Endothelial cell of umbilical vein (primary cell): ENCODE measurements around the gene BLOC1S6. TPM values are rescaled to one million over a fixed set of nuclear protein-coding genes. Genes with fewer than 3 reads are reported as not detected.

ENCODE experiments used
- BruUV-seq: library from RNA; stranded (reverse); fragments of 400-500 nt; replicated peaks from 2 replicates; lab custom pipeline; 2021; lab: Mats Ljungman, UMichigan
- CTCF ChIA-PET: fragments of 300-600, 350-600 bp; sonication (Branson Sonifier 250); formaldehyde crosslinking; loops from one replicate; lab custom pipeline; 2021; ENCODE audit warnings: antibody characterized with exemption, inconsistent platforms; lab: Charles Lee
- POLR2A ChIA-PET: fragments of 300-600, 350-600 bp; sonication (Branson Sonifier 250); formaldehyde crosslinking; loops from one replicate; lab custom pipeline; 2021; ENCODE audit warnings: antibody characterized with exemption, inconsistent platforms; lab: Charles Lee
- DNase-seq: peaks from one replicate; pipeline ENCODE4 v3.0.0-alpha.2; 2011; ENCODE audit warnings: low read depth, low spot score
- FAIRE-seq: peaks from 2 replicates; lab custom pipeline; 2011; peaks lifted over from hg19 to GRCh38; lab: Jason Lieb, UNC
- H2AFZ ChIP-seq: 2 replicates; pipeline ENCODE4 v1.6.0; 2012; ENCODE audit warnings: low read depth, low read length, control low read depth, inconsistent platforms
- H3K27ac ChIP-seq: 2 replicates; pipeline ENCODE4 v1.5.1; 2011; ENCODE audit warnings: low read depth, mild to moderate bottlenecking, control low read depth, low read length, moderate library complexity; ENCODE audit not compliant: insufficient read depth
- H3K27me3 ChIP-seq, 2 experiments: 2 replicates each; pipeline versions ENCODE4 v1.6.0 to v1.6.1; 2011; ENCODE audit warnings: low read length in 2 of 2, mixed read lengths in 1 of 2; ENCODE audit not compliant: control insufficient read depth in 2 of 2, insufficient read depth in 2 of 2
- H3K36me3 ChIP-seq, 2 experiments: 2 replicates in 1 of 2; 3 replicates in 1 of 2; pipeline ENCODE4 v1.5.1; 2011; ENCODE audit warnings: low read length in 2 of 2, mild to moderate bottlenecking in 1 of 2, moderate library complexity in 1 of 2; ENCODE audit not compliant: control insufficient read depth in 2 of 2, insufficient read depth in 2 of 2; ENCODE audit errors: extremely low read depth in 1 of 2
- H3K4me1 ChIP-seq: 3 replicates; pipeline ENCODE4 v1.5.1; 2011; ENCODE audit warnings: mild to moderate bottlenecking, low read length; ENCODE audit not compliant: control insufficient read depth, insufficient read depth; ENCODE audit errors: extremely low read depth
- H3K4me2 ChIP-seq: 2 replicates; pipeline ENCODE4 v1.6.1; 2011; ENCODE audit warnings: low read length, control low read depth, mixed read lengths; ENCODE audit not compliant: insufficient read depth
- H3K4me3 ChIP-seq, 3 experiments: fragments of 200-600 bp in 1 of 3; sonication (generic), shearing (Covaris generic) in 1 of 3; replicated peaks in 1 of 3; 2 replicates each; pipeline ENCODE4 v1.5.1; 2011 to 2016; ENCODE audit warnings: control low read depth in 3 of 3, low read length in 3 of 3, mild to moderate bottlenecking in 2 of 3, inconsistent platforms in 1 of 3, low read depth in 1 of 3, moderate library complexity in 1 of 3; ENCODE audit not compliant: insufficient read depth in 1 of 3
- H3K79me2 ChIP-seq: 2 replicates; pipeline ENCODE4 v1.6.0; 2012; ENCODE audit warnings: low read length, inconsistent platforms; ENCODE audit not compliant: control insufficient read depth, insufficient read depth
- H3K9ac ChIP-seq: replicated peaks from 2 replicates; pipeline ENCODE3; 2011; ENCODE audit warnings: low read length, control low read depth; ENCODE audit not compliant: insufficient read depth; ENCODE audit errors: extremely low read depth
- H3K9me1 ChIP-seq: replicated peaks from 3 replicates; pipeline ENCODE4 v1.6.0; 2011; ENCODE audit warnings: mild to moderate bottlenecking, low read length; ENCODE audit not compliant: control insufficient read depth, insufficient read depth; ENCODE audit errors: extremely low read depth
- H3K9me3 ChIP-seq: replicated peaks from 2 replicates; pipeline ENCODE4 v1.5.1; 2012; ENCODE audit warnings: low read length, inconsistent platforms; ENCODE audit not compliant: control insufficient read depth, insufficient read depth
- H4K20me1 ChIP-seq: replicated peaks from 2 replicates; pipeline ENCODE3; 2011; ENCODE audit warnings: mild to moderate bottlenecking, low read length; ENCODE audit not compliant: control insufficient read depth, insufficient read depth; ENCODE audit errors: extremely low read depth
- EZH2 ChIP-seq: IDR thresholded peaks from 2 replicates; pipeline ENCODE4 v1.6.1; 2012; ENCODE audit warnings: borderline replicate concordance, low read depth, mild to moderate bottlenecking, moderate library complexity, low read length, inconsistent platforms; ENCODE audit not compliant: severe bottlenecking
- FOS ChIP-seq: IDR thresholded peaks from 2 replicates; pipeline ENCODE4 v1.6.1; 2011; ENCODE audit warnings: mild to moderate bottlenecking, low read length, moderate library complexity, borderline replicate concordance; ENCODE audit not compliant: insufficient read depth
- GATA2 ChIP-seq: IDR thresholded peaks from 2 replicates; pipeline ENCODE4 v1.7.0; 2011; ENCODE audit warnings: low read depth, mild to moderate bottlenecking, moderate library complexity, mixed read lengths, low read length; ENCODE audit not compliant: insufficient read length, insufficient read depth
- JUN ChIP-seq: IDR thresholded peaks from 2 replicates; pipeline ENCODE4 v1.6.1; 2011; ENCODE audit warnings: borderline replicate concordance, low read depth; ENCODE audit not compliant: insufficient read length, insufficient read depth
- MYC ChIP-seq: IDR thresholded peaks from one replicate; pipeline ENCODE4 v1.6.1; 2011; ENCODE audit warnings: mild to moderate bottlenecking, low read depth, low read length
- POLR2A ChIP-seq: IDR thresholded peaks from 2 replicates; pipeline ENCODE4 v1.6.1; 2012; ENCODE audit warnings: low read depth, mild to moderate bottlenecking, control low read depth, low read length
- POLR2AphosphoS5 ChIP-seq: IDR thresholded peaks from 2 replicates; pipeline ENCODE4 v1.6.1; 2012; ENCODE audit warnings: low read depth, mild to moderate bottlenecking, control low read depth, low read length, moderate library complexity; ENCODE audit not compliant: insufficient read depth
- dilution Hi-C: fragments of 300-500 bp; cut with MboI; formaldehyde crosslinking; loops from one replicate; pipeline ENCODE4 v1.15.0; 2019; ENCODE audit warnings: low sequenced_read_pairs; ENCODE audit not compliant: extremely low pct_ligation_motif_present
- intact Hi-C: fragments of 100-400 bp; cut with micrococcal nuclease; formaldehyde crosslinking; loops from one replicate; pipeline ENCODE4 v1.10.0; 2022
- polyA plus RNA-seq, 4 experiments: library from polyadenylated mRNA; depleted of rRNA in 3 of 4; stranded (reverse) in 3 of 4; unstranded in 1 of 4; fragments of >200 nt; gene quantifications; 2 replicates each; pipeline versions ENCODE4 v1.2.1 to v1.2.3, GENCODE V29; 2011 to 2012; ENCODE audit warnings: missing spikeins in 1 of 4
- total RNA-seq: library from RNA; stranded (reverse); gene quantifications from 2 replicates; pipeline ENCODE4 v1.2.3, GENCODE V29; 2021
- TF ChIP-seq, protein P1 (sequence below): IDR thresholded peaks from 2 replicates; pipeline ENCODE4 v1.6.1; 2011; ENCODE audit not compliant: insufficient read depth, insufficient read length
- TF ChIP-seq, protein P2 (sequence below), 2 donors: IDR thresholded peaks; 1 replicate in 1 of 2; 2 replicates in 1 of 2; pipeline ENCODE4 v1.5.1; 2011; ENCODE audit warnings: low read length in 2 of 2, mild to moderate bottlenecking in 2 of 2, moderate library complexity in 2 of 2, control low read depth in 1 of 2, inconsistent platforms in 1 of 2, low read depth in 1 of 2; ENCODE audit not compliant: insufficient read depth in 1 of 2; ENCODE audit errors: extremely low read depth in 1 of 2

Gene BLOC1S6
- total and polyA plus RNA-seq, 2 donors (not counting 3 experiments of a cell fraction or from before 2014, with no cell fraction given), result 8.2 to 39.2 TPM

DNA sequence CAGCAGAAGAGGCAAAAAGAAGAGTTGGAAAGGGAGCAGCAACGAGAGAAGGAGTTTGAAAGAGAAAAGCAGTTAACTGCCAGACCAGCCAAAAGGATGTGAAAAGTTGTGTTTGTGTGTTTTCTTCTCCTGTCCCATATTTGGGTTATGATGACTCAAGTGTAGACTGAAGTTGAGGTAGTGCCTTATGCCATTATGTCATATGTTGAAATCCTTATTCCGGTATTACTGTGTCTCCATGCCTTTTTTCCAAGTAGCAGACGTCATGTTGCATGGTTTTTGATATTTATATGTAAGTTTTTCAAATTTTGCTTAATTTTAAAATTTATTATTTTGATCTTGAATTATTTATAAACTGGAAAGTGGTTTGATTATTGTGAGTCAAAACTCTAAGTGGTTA, 19.2 kb downstream of the BLOC1S6 start:
- DNase-seq (no peak), FAIRE-seq (no peak)
- dilution Hi-C loops, result no loop called here
- no peak overlapping the region for H3K27ac ChIP-seq
- no peaks in the 10 kb centered on the region for H3K4me1 ChIP-seq
- intact Hi-C loops, result no loop called here
- ChIA-PET POLR2A (no interaction called here), CTCF (interaction anchor here (1.1 to 1.7 kb wide), 3 partner anchors 19 to 149 kb away, joined by 3 to 5 read pairs (median 3); partner anchors contain the start of gene BLOC1S6)
- no TSS peak for BruUV-seq
- no peak overlapping the region for H2AFZ ChIP-seq
- H3K79me2 ChIP-seq, result peaks cover 5% of the 10 kb centered on the region
- no peak overlapping the region for H3K9ac ChIP-seq
- no peak overlapping the region for H3K4me3 ChIP-seq
- H3K27me3 ChIP-seq, result no peaks in the 10 kb centered on the region
- H4K20me1 ChIP-seq, result peaks cover 2% of the 10 kb centered on the region
- TF ChIP-seq MYC, result no peak
- no peak for TF ChIP-seq POLR2A
- no peak for TF ChIP-seq JUN
- no peak for TF ChIP-seq POLR2AphosphoS5
- TF ChIP-seq, protein P1, sequence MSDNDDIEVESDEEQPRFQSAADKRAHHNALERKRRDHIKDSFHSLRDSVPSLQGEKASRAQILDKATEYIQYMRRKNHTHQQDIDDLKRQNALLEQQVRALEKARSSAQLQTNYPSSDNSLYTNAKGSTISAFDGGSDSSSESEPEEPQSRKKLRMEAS, result no peak
- no peak for TF ChIP-seq GATA2
- TF ChIP-seq EZH2, result no peak
- no peak for TF ChIP-seq FOS
- TF ChIP-seq, protein P2, sequence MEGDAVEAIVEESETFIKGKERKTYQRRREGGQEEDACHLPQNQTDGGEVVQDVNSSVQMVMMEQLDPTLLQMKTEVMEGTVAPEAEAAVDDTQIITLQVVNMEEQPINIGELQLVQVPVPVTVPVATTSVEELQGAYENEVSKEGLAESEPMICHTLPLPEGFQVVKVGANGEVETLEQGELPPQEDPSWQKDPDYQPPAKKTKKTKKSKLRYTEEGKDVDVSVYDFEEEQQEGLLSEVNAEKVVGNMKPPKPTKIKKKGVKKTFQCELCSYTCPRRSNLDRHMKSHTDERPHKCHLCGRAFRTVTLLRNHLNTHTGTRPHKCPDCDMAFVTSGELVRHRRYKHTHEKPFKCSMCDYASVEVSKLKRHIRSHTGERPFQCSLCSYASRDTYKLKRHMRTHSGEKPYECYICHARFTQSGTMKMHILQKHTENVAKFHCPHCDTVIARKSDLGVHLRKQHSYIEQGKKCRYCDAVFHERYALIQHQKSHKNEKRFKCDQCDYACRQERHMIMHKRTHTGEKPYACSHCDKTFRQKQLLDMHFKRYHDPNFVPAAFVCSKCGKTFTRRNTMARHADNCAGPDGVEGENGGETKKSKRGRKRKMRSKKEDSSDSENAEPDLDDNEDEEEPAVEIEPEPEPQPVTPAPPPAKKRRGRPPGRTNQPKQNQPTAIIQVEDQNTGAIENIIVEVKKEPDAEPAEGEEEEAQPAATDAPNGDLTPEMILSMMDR (IDR thresholded peaks at IDR 0.05; ENCODE audit: extremely low read depth in 1 of 2, insufficient read depth in 1 of 2, low read depth in 1 of 2, low read length in 2 of 2), result no peak
- H3K9me1 ChIP-seq, result no peaks in the 10 kb centered on the region
- no peaks in the 10 kb centered on the region for H3K9me3 ChIP-seq
- peaks cover 5% of the 10 kb centered on the region in 2 experiments for H3K36me3 ChIP-seq
- H3K4me2 ChIP-seq, result no peak overlapping the region
